Brain microvascular endothelial cell (primary cell): Measurements from ENCODE around the gene PLCD3.
A peak's percentile ranks its signal among the peaks of the same experiment; 100 is the strongest.

Source experiments
- DNase-seq: peaks from one replicate; pipeline ENCODE4 v3.0.0-alpha.2; 2020
- H3K27ac ChIP-seq: fragments of 250-450 bp; sonication (Bioruptor Pico); 2 replicates; pipeline ENCODE4 v1.5.1; 2020; ENCODE audit warnings: mild to moderate bottlenecking, moderate library complexity
- H3K27me3 ChIP-seq: fragments of 250-450 bp; sonication (Bioruptor Pico); replicated peaks from 2 replicates; pipeline ENCODE4 v1.5.1; 2020; ENCODE audit warnings: mild to moderate bottlenecking
- H3K36me3 ChIP-seq: fragments of 250-450 bp; sonication (Bioruptor Pico); replicated peaks from 2 replicates; pipeline ENCODE4 v1.5.1; 2020; ENCODE audit warnings: mild to moderate bottlenecking
- H3K4me3 ChIP-seq: 2 replicates; pipeline ENCODE4 v1.5.1; 2011; ENCODE audit warnings: low read depth, mild to moderate bottlenecking, control low read depth, low read length, moderate library complexity
- CTCF ChIP-seq: IDR thresholded peaks from 2 replicates; pipeline ENCODE4 v1.5.1; 2011; ENCODE audit warnings: low read depth, mild to moderate bottlenecking, moderate library complexity, low read length, control low read depth, inconsistent platforms; ENCODE audit errors: missing control alignments
- in situ Hi-C: cut with HindIII; loops from 2 replicates; pipeline ENCODE4 v1.10.0; 2017; ENCODE audit warnings: low sequenced_read_pairs, low pct_ligation_motif_present

The PLCD3 gene

GRCh38 chr17:45144199-45145034 is 12.1 kb upstream of the PLCD3 start:
- Histone ChIP-seq H3K36me3 (no peaks in the 10 kb centered on the region), H3K27me3 (no peaks in the 10 kb centered on the region), H3K27ac (peak overlapping the region; percentile 46), H3K4me3 (peak overlapping the region; percentile 47)
- no peak for TF ChIP-seq CTCF
- DNase-seq, result no peak
- in situ Hi-C loops, result no loop called here

- H3K27me3 ChIP-seq, result no peaks in the 10 kb centered on the region
- in situ Hi-C loops, result no loop called here
- TF ChIP-seq CTCF, result peak; percentile 2
- H3K27ac ChIP-seq, result peak overlapping the region; percentile 46
- H3K4me3 ChIP-seq, result peak overlapping the region; percentile 47
- no peaks in the 10 kb centered on the region for H3K36me3 ChIP-seq
- DNase-seq, result peak; percentile 74
Measured at GRCh38 chr17:45143767-45144198, 11.5 kb upstream of the PLCD3 start.

GRCh38 chr17:45143094-45143670 is 10.9 kb upstream of the PLCD3 start:
- TF ChIP-seq CTCF, result no peak
- no peak overlapping the region for H3K4me3 ChIP-seq
- H3K27ac ChIP-seq, result no peak overlapping the region
- DNase-seq, result no peak
- H3K27me3 ChIP-seq, result no peaks in the 10 kb centered on the region
- in situ Hi-C loops, result no loop called here
- no peaks in the 10 kb centered on the region for H3K36me3 ChIP-seq

GRCh38 chr17:45139533-45139920 is 7.2 kb upstream of the PLCD3 start:
- Histone ChIP-seq H3K27me3 (no peaks in the 10 kb centered on the region), H3K36me3 (no peaks in the 10 kb centered on the region), H3K27ac (no peak overlapping the region), H3K4me3 (no peak overlapping the region)
- no peak for DNase-seq
- no peak for TF ChIP-seq CTCF
- in situ Hi-C loops, result no loop called here

GRCh38 chr17:45138911-45139532 is 6.7 kb upstream of the PLCD3 start:
- in situ Hi-C loops, result no loop called here
- no peak overlapping the region for H3K27ac ChIP-seq
- no peaks in the 10 kb centered on the region for H3K27me3 ChIP-seq
- TF ChIP-seq CTCF, result no peak
- no peak for DNase-seq
- H3K4me3 ChIP-seq, result no peak overlapping the region
- no peaks in the 10 kb centered on the region for H3K36me3 ChIP-seq
